Vagina (tissue), 2 donors: Measurements from ENCODE around the gene CNTN5.

ENCODE experiments used
- CTCF ChIP-seq, 3 experiments: fragments of 450-650 bp in 2 of 3; fragments of 200-600 bp in 1 of 3; sonication (generic) in 1 of 3; IDR thresholded peaks; one replicate each; pipeline ENCODE4 v1.5.1; 2017 to 2019; ENCODE audit warnings: antibody characterized with exemption in 3 of 3, mild to moderate bottlenecking in 2 of 3, moderate library complexity in 2 of 3
- POLR2A ChIP-seq, 2 donors: fragments of 450-650 bp; IDR thresholded peaks; one replicate each; pipeline ENCODE4 v1.6.1; 2017; ENCODE audit warnings: antibody characterized with exemption in 2 of 2, mild to moderate bottlenecking in 2 of 2, moderate library complexity in 2 of 2
- POLR2AphosphoS5 ChIP-seq, 2 donors: sonication (generic); formaldehyde crosslinking; IDR thresholded peaks; one replicate each; pipeline ENCODE4 v1.9.0; 2017; ENCODE audit warnings: antibody characterized with exemption in 2 of 2, mild to moderate bottlenecking in 2 of 2, low read depth in 1 of 2; ENCODE audit not compliant: insufficient read depth in 1 of 2

- no peak for TF ChIP-seq CTCF (IDR thresholded peaks at IDR 0.05)
- no peak for TF ChIP-seq POLR2A (IDR thresholded peaks at IDR 0.05)
- TF ChIP-seq POLR2AphosphoS5 (IDR thresholded peaks at IDR 0.05; ENCODE audit: insufficient read depth in 1 of 2, low read depth in 1 of 2) = no peak
Observed at GRCh38 chr11:99686838-99687237, 666.1 kb downstream of the CNTN5 start.
